Lower leg skin (tissue), 3 donors: ENCODE data around the gene TNFSF15.

ENCODE experiments used
- POLR2A ChIP-seq, 2 donors: fragments of 450-650 bp; IDR thresholded peaks; one replicate each; pipeline ENCODE4 v1.6.1; 2016 to 2017; ENCODE audit warnings: antibody characterized with exemption in 2 of 2, mild to moderate bottlenecking in 1 of 2, moderate library complexity in 1 of 2
- TF ChIP-seq, protein P1 (sequence below), 3 donors: fragments of 450-650 bp; IDR thresholded peaks; one replicate each; pipeline ENCODE4 v1.5.1; 2016; ENCODE audit warnings: antibody characterized with exemption in 3 of 3, mild to moderate bottlenecking in 3 of 3, moderate library complexity in 2 of 3

DNA sequence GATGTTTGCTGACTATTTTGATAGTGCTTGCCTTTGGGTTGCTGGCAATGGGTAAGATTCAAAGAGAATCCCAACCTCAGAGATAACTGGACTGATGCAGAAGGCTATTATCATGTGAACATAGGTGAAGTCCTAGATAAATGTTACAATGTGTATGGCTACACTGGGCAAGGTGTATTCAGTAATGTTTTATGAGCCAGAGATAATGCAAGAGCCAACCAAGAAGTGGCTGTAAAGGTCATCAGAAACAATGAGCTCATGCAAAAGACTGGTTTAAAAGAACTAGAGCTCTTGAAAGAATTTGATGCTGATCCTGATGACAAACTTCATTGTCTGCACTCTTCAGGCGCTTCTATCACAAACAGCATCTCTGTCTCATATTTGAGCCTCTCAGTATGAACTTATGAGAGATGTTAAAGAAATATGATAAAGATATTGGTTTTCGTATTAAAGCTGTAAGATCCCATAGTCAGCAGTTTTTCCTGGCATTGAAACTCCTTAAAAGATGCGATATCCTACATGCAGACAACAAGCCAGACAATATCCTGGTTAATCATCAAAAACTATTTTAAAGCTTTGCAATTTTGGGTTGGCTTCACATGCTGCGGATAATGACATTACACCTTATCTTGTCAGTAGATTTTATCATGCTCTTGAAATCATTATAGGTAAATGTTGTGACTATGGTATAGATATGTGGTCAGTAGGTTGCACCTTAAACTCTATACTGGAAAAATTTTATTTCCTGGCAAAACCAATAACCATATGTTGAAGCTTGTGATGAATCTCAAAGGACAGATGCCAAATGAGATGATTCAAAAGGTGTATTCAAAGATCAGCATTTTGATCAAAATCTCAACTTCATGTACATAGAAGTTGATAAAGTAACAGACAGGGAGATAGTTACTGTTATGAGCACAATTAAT is 41.9 kb upstream of the TNFSF15 start:
- TF ChIP-seq, protein P1, sequence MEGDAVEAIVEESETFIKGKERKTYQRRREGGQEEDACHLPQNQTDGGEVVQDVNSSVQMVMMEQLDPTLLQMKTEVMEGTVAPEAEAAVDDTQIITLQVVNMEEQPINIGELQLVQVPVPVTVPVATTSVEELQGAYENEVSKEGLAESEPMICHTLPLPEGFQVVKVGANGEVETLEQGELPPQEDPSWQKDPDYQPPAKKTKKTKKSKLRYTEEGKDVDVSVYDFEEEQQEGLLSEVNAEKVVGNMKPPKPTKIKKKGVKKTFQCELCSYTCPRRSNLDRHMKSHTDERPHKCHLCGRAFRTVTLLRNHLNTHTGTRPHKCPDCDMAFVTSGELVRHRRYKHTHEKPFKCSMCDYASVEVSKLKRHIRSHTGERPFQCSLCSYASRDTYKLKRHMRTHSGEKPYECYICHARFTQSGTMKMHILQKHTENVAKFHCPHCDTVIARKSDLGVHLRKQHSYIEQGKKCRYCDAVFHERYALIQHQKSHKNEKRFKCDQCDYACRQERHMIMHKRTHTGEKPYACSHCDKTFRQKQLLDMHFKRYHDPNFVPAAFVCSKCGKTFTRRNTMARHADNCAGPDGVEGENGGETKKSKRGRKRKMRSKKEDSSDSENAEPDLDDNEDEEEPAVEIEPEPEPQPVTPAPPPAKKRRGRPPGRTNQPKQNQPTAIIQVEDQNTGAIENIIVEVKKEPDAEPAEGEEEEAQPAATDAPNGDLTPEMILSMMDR (IDR thresholded peaks at IDR 0.05) = no peak
- TF ChIP-seq POLR2A (IDR thresholded peaks at IDR 0.05) = no peak
